HUES6 (cell line): ENCODE data around the gene SCIN.

Experiments used
- H3K27ac ChIP-seq: 2 replicates; pipeline ENCODE4 v1.7.0; 2013; ENCODE audit warnings: low read depth, mild to moderate bottlenecking, low read length, inconsistent platforms
- H3K27me3 ChIP-seq: 2 replicates; pipeline ENCODE4 v1.6.1; 2013; ENCODE audit warnings: low read length; ENCODE audit not compliant: control insufficient read depth, insufficient read depth
- H3K36me3 ChIP-seq: 2 replicates; pipeline ENCODE4 v1.6.1; 2013; ENCODE audit warnings: low read length; ENCODE audit not compliant: control insufficient read depth, insufficient read depth
- H3K4me1 ChIP-seq: 2 replicates; pipeline ENCODE4 v1.6.1; 2013; ENCODE audit warnings: low read length; ENCODE audit not compliant: control insufficient read depth, insufficient read depth
- H3K4me3 ChIP-seq: 2 replicates; pipeline ENCODE4 v1.5.1; 2013; ENCODE audit warnings: low read depth, low read length
- H3K9ac ChIP-seq: one replicate; pipeline ENCODE4 v1.6.1; 2013; ENCODE audit warnings: mild to moderate bottlenecking, low read length
- H3K9me3 ChIP-seq: 2 replicates; pipeline ENCODE4 v1.6.1; 2013; ENCODE audit warnings: low read depth, low read length; ENCODE audit not compliant: control insufficient read depth, insufficient read depth

SCIN gene

DNA sequence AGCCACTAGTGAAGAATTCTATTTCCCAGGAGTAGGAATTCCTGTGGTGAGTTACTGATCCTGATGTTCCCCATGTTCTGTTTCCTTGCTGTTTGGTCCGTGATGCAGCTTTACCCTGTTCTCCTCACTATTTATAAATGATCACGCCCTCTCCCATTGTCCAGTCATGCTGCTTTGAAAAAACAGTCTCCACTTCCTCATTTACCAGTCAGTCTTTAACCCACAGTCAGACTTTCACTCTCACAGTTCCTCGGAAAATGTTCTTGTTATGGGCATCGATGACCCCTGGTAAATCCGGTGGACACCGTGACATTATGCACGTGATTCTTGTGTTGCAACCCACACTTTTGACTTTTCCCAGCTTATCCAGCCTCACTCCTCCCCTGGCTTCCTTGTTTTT lies 14.4 kb downstream of the SCIN start:
- H3K4me3 ChIP-seq: no peak overlapping the region
- H3K9ac ChIP-seq: no peak overlapping the region
- H3K27me3 ChIP-seq: no peaks in the 10 kb centered on the region
- no peak overlapping the region for H3K27ac ChIP-seq
- no peaks in the 10 kb centered on the region for H3K9me3 ChIP-seq
- H3K4me1 ChIP-seq: no peaks in the 10 kb centered on the region
- H3K36me3 ChIP-seq: no peaks in the 10 kb centered on the region

DNA sequence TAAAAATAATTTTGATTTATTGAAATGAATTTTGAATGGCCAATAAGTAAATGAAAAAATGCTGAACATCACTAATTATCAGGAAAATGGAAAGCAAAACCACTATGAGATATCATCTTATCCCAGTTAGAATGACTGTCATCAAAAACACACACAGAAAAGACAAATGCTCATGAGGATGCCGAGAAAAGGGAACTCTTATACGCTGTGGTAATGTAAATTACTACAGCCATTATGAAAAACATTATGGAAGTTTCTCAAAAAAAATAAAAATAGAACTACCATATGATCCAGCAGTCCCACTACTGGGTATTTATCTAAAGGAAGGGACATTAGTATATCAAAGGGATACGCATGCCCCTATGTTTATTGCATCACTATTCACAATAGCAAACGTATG lies 15.8 kb downstream of the SCIN start:
- Histone ChIP-seq H3K9me3 (no peaks in the 10 kb centered on the region), H3K4me1 (no peaks in the 10 kb centered on the region), H3K27ac (no peak overlapping the region), H3K36me3 (no peaks in the 10 kb centered on the region), H3K4me3 (no peak overlapping the region), H3K9ac (no peak overlapping the region), H3K27me3 (no peaks in the 10 kb centered on the region)

DNA sequence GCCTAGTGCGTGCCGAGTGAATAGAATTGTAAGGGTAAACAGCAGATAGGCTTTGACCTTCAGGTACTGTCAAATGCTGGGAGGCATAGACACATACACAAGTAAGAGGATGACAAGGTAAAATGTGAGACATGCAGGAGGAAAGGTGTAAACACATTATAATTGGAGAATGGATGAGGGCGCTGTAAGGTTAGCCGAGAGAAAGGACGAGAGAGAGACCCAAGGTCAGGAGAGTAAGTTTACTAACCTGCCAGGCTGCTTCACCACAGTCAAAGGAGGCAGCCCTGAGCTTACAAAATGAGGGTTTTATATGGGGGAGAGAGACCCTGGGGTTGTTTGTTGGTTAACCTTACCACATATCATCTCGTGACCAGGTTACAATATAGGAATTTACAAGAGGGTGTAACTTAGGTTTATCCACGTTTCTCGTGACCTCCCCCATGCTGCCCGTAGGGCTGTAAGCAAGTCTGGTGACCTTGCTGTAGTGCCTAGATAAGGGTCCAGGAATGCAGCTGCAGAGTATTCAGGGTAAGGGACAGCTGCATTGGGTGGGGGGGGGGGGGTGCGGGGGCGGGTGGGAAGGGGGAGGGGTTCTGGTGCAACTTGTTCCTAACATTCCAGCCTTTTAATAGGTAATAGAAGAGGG lies 17.9 kb downstream of the SCIN start:
- Histone ChIP-seq H3K27ac (no peak overlapping the region), H3K9me3 (no peaks in the 10 kb centered on the region), H3K36me3 (no peaks in the 10 kb centered on the region), H3K27me3 (no peaks in the 10 kb centered on the region), H3K4me1 (no peaks in the 10 kb centered on the region), H3K4me3 (no peak overlapping the region), H3K9ac (no peak overlapping the region)

DNA sequence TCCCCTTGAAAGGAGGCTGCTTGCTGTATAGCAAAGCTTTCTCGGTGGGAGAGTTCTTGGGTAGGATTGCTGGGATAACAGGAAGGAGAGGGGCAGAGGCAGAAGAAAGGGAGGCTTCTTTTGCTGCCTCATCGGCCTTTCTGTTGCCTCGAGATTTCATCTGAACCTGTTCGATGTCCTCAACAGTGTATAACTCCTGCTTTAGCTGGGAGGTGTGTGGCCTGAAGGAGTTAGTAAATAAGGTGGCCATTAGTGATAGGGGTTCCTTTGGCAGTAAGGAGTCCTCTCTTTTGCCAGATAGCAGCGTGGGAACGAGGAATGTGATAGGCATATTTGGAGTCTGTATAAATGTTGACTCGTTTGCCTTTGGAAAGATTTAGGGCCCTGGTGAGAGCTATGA lies 20.0 kb downstream of the SCIN start:
- no peak overlapping the region for H3K4me3 ChIP-seq
- H3K27me3 ChIP-seq: no peaks in the 10 kb centered on the region
- no peaks in the 10 kb centered on the region for H3K4me1 ChIP-seq
- no peak overlapping the region for H3K27ac ChIP-seq
- H3K36me3 ChIP-seq: no peaks in the 10 kb centered on the region
- H3K9me3 ChIP-seq: 0 out of 2 replicates have a peak, but pooled peaks cover 8% of the 10 kb centered on the region
- no peak overlapping the region for H3K9ac ChIP-seq

DNA sequence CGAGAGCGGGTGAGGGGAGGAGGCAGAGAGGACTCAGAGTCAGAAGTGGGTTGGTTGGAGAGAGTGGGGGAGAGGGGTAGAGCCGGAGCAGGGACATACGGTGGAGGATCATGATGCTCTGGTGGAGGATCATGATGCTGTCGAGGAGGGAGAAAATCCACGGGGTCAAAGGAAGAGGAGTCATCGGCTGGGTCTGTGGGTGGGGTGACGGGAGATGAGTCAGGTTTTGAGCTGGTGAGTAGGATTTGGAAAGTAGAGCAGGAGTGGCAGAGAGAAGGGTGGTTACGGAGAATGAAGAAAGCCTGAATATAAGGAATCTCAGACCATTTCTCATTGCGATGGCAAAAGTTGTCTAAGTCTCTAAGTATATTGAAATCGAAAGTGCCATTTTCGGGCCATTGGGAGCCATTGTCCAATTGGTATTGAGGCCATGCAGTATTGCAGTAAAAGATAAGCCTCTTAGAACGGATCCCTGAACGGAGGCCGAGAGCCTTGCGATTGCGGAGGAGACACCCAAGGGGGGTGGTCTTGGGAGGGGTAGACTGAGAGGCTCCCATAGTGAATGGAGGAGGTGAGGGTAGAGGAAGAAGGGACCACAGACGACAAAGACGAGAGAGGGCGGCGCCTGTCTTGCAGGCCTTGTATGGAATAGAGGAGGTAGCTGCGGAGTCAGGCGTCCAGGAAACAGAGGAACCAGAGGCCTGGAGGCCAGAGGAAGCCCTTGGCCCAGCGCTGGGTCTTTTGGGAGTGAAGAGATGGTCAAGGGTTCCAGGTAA lies 23.8 kb downstream of the SCIN start:
- Histone ChIP-seq H3K36me3 (no peaks in the 10 kb centered on the region), H3K4me1 (no peaks in the 10 kb centered on the region), H3K9me3 (0 out of 2 replicates have a peak, but pooled peaks cover 8% of the 10 kb centered on the region), H3K27me3 (no peaks in the 10 kb centered on the region), H3K4me3 (no peak overlapping the region), H3K27ac (no peak overlapping the region), H3K9ac (no peak overlapping the region)

DNA sequence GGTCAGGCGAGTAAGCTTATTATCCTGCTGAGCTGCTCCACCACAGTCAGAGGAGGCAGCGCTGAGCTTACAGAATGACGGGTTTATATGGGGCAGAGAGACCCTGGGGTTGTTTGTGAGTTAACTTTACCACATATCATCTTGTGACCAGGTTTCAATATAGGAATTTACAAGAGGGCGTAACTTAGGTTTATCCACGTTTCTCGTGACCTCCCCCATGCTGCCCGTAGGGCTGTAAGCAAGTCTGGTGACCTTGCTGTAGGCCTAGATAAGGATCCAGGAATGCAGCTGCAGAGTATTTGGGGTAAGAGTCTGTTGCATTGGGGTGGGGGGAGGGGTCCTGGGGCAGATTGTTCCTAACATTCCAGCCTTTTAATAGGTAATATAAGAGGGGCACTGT lies 24.6 kb downstream of the SCIN start:
- no peak overlapping the region for H3K4me3 ChIP-seq
- H3K36me3 ChIP-seq: no peaks in the 10 kb centered on the region
- H3K27me3 ChIP-seq: no peaks in the 10 kb centered on the region
- 0 out of 2 replicates have a peak, but pooled peaks cover 8% of the 10 kb centered on the region for H3K9me3 ChIP-seq
- H3K9ac ChIP-seq: no peak overlapping the region
- no peak overlapping the region for H3K27ac ChIP-seq
- H3K4me1 ChIP-seq: no peaks in the 10 kb centered on the region

DNA sequence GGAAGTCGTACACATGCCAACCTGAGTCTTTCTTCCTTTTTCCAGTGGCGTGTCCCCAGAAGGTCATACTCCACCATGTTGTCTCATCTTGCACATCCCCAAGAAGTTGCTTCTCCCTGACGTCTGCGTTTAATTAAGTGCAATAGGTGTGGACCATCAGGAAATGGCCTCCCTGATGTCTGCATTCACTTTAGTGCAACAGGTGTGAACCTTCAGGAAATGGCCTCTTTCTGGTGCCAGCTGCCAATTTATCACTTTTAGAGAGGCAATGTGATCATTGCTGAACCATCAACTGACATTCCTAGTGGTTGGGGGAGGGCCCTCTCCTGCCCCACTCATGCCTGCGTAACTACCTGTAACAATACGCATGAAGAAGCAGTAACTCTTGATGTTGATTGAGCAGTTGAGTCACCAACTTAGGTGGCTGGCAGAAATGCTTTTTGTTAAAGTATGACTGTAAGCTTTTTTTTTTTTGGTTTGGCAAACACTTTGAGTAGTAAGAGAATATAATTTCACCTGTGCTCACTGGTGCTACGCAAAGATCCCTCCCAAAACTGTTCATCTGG lies 25.8 kb downstream of the SCIN start:
- no peaks in the 10 kb centered on the region for H3K36me3 ChIP-seq
- no peak overlapping the region for H3K9ac ChIP-seq
- H3K9me3 ChIP-seq: peaks cover 8% of the 10 kb centered on the region; the same call in 1 of the 2 replicates
- H3K4me3 ChIP-seq: no peak overlapping the region
- no peak overlapping the region for H3K27ac ChIP-seq
- no peaks in the 10 kb centered on the region for H3K4me1 ChIP-seq
- H3K27me3 ChIP-seq: no peaks in the 10 kb centered on the region

DNA sequence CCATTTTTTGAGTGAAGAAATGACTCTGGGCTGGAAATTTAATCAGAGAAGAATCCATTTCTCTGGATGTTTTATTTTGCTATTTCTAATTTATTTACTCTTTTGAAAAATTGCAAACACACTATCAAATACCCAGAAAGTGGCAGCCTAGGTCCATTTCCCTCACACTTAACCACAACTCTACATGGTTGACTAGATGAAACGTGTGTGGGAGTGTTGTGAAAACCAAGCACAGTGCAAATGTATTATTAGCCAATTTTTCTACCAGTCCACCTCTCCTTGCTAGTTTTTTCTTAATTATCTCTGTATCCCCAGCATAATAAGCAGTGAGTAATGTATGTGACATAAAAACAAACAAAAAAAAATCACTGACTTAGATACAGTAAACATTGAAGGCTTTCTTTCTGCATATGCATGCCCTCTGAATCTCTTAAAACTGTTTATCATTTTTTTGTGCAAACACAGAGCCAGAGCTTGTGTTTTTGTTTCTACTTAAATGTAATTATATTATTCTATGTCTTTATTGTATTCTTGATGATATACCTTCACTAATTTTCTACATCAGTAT lies 30.9 kb downstream of the SCIN start:
- Histone ChIP-seq H3K4me3 (no peak overlapping the region), H3K9me3 (peaks cover 12% of the 10 kb centered on the region; the same call in 1 of the 2 replicates), H3K4me1 (no peaks in the 10 kb centered on the region), H3K27me3 (no peaks in the 10 kb centered on the region), H3K27ac (no peak overlapping the region), H3K36me3 (no peaks in the 10 kb centered on the region), H3K9ac (no peak overlapping the region)

DNA sequence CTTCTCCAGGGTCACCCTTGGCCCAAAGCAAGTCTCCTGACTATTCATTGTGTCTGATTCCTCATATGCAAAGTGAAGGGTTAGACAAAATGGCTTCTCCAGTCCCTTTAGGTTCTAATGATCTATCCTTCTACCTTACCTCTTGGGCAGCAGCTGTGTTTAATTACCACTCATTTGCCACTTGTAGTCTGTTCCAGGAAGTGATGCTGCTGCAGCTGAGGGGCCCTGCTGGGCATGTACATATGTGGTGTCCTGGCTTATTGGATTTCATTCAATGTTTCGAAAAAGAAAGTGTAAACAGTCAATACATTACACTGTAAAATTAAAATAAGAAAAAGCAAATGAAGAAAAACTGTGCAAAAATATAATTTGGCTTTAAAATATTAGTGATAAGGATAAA lies 36.6 kb downstream of the SCIN start:
- Histone ChIP-seq H3K9ac (no peak overlapping the region), H3K36me3 (no peaks in the 10 kb centered on the region), H3K4me1 (no peaks in the 10 kb centered on the region), H3K27me3 (no peaks in the 10 kb centered on the region), H3K27ac (no peak overlapping the region), H3K4me3 (no peak overlapping the region), H3K9me3 (0 out of 2 replicates have a peak, but pooled peaks cover 5% of the 10 kb centered on the region)

DNA sequence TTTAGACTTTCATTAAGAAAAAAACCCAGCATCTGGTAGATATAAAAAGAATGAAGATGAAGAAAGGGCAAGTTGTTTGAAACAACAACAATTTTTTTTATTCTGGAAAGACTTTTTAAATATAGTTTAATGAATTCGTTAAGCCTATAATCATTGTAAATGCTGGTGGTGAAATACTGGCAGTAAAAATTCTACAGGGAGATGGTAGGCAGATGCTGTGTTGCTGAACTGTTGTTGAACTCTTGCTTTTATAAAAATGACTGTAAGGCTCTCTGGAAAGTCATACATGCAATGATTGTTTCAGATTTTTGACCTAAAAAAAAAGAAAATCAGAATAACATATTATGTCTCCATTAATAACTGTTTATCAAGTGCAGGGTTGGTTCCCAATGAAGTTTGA lies 39.0 kb downstream of the SCIN start:
- Histone ChIP-seq H3K36me3 (no peaks in the 10 kb centered on the region), H3K27ac (no peak overlapping the region), H3K9me3 (no peaks in the 10 kb centered on the region), H3K9ac (no peak overlapping the region), H3K4me1 (no peaks in the 10 kb centered on the region), H3K4me3 (no peak overlapping the region), H3K27me3 (no peaks in the 10 kb centered on the region)

DNA sequence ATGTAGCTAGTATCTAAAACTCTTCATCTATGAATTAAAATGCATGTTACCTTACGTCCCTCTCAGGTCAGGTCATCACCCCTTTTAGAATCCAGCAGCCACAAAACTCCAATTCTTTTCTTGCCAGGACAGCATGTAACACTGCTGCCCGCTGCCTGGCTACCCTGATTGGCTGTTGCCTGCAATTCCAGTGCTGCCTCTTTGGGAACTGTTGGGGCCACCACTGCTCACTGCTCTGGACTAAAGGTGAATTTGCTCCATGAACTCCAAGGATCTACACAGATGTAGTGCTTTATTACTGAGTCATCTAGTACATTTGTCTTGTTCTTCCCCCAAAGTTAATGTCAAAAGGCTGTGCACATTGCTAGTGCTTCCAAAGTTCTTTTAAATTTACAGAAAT lies 40.4 kb downstream of the SCIN start:
- no peaks in the 10 kb centered on the region for H3K4me1 ChIP-seq
- no peak overlapping the region for H3K4me3 ChIP-seq
- no peak overlapping the region for H3K9ac ChIP-seq
- no peaks in the 10 kb centered on the region for H3K9me3 ChIP-seq
- H3K27ac ChIP-seq: no peak overlapping the region
- no peaks in the 10 kb centered on the region for H3K36me3 ChIP-seq
- H3K27me3 ChIP-seq: no peaks in the 10 kb centered on the region
